DOHH2 (cell line): ENCODE data around the gene SMIM27.
"Not testable (repeated sequence)": the region's sequence is repeated elsewhere in the genome, so short reads cannot be mapped to it uniquely, and the experiment has no call there.

ENCODE experiments used
- H3F3A ChIP-seq: fragments of 200-600 bp; sonication (generic), shearing (Covaris generic); 2 replicates; pipeline ENCODE4 v1.6.0; 2016; ENCODE audit warnings: antibody characterized with exemption, mild to moderate bottlenecking; ENCODE audit not compliant: control insufficient read depth, insufficient read depth
- H3K27ac ChIP-seq: fragments of 200-600 bp; sonication (generic); 2 replicates; pipeline ENCODE4 v1.5.1; 2014; ENCODE audit warnings: low read depth, mild to moderate bottlenecking, low read length, moderate library complexity
- H3K27me3 ChIP-seq: fragments of 200-600 bp; sonication (generic); 2 replicates; pipeline ENCODE4 v1.6.1; 2014; ENCODE audit warnings: mild to moderate bottlenecking, low read length, mixed read lengths; ENCODE audit not compliant: control insufficient read depth
- H3K36me3 ChIP-seq: fragments of 200-600 bp; sonication (generic); 2 replicates; pipeline ENCODE4 v1.6.1; 2014; ENCODE audit warnings: mild to moderate bottlenecking, low read length, moderate library complexity, mixed read lengths; ENCODE audit not compliant: control insufficient read depth
- H3K4me1 ChIP-seq: fragments of 200-600 bp; sonication (generic); 2 replicates; pipeline ENCODE4 v1.6.1; 2014; ENCODE audit warnings: mild to moderate bottlenecking, low read length, mixed read lengths; ENCODE audit not compliant: control insufficient read depth
- H3K4me2 ChIP-seq: fragments of 200-600 bp; sonication (generic); 2 replicates; pipeline ENCODE4 v1.6.0; 2014; ENCODE audit warnings: mild to moderate bottlenecking, low read length, moderate library complexity
- H3K4me3 ChIP-seq: fragments of 200-600 bp; sonication (generic); 2 replicates; pipeline ENCODE4 v1.5.1; 2014; ENCODE audit warnings: mild to moderate bottlenecking, low read length, mixed read lengths
- H3K79me2 ChIP-seq: fragments of 200-600 bp; sonication (generic); 2 replicates; pipeline ENCODE4 v1.6.1; 2014; ENCODE audit warnings: mild to moderate bottlenecking, low read length, mixed read lengths; ENCODE audit not compliant: control insufficient read depth
- H3K9me2 ChIP-seq: fragments of 200-600 bp; sonication (generic); replicated peaks from 2 replicates; pipeline ENCODE4 v1.6.1; 2014; ENCODE audit warnings: mild to moderate bottlenecking, low read length, mixed read lengths; ENCODE audit not compliant: control insufficient read depth
- H3K9me3 ChIP-seq: fragments of 200-600 bp; sonication (generic); 2 replicates; pipeline ENCODE4 v1.6.1; 2014; ENCODE audit warnings: antibody characterized with exemption, low read length, mixed read lengths; ENCODE audit not compliant: control insufficient read depth, insufficient read depth
- H4K20me1 ChIP-seq: fragments of 200-600 bp; sonication (generic); 2 replicates; pipeline ENCODE4 v1.6.0; 2014; ENCODE audit warnings: low read depth, mild to moderate bottlenecking, antibody characterized with exemption, low read length, moderate library complexity; ENCODE audit not compliant: control insufficient read depth, insufficient read depth
- CTCF ChIP-seq: fragments of 200-600 bp; sonication (generic); IDR thresholded peaks from one replicate; pipeline ENCODE4 v1.5.1; 2014; ENCODE audit warnings: antibody characterized with exemption, mild to moderate bottlenecking, low read depth, low read length; ENCODE audit not compliant: poor library complexity, severe bottlenecking
- EZH2phosphoT487 ChIP-seq: fragments of 200-600 bp; sonication (generic); IDR thresholded peaks from 2 replicates; pipeline ENCODE4 v1.6.1; 2017; ENCODE audit warnings: borderline replicate concordance, mild to moderate bottlenecking, antibody characterized with exemption, low read length, moderate library complexity, mixed read lengths

SMIM27 gene

DNA sequence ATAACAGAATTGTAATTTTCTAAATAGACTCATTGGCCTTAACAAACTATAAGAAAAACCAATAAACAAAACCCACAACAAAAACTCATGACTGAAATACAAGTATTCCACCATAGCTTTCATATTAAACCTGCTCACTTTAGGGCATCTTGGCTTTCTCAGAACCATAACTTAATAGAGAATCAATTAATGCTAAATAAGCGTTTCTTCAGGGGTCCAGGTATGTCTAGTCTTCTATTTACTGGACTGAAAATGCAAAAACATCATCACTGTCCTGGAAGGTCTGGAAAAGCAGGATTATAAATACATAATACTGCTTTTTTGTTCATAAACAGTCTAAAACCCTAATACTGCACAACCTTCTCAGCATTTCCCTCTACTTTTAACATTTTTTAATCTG, 6.2 kb upstream of the SMIM27 start:
- Histone ChIP-seq H3K27me3 (no peaks in the 10 kb centered on the region), H4K20me1 (peaks cover 45% of the 10 kb centered on the region), H3K79me2 (peaks cover 97% of the 10 kb centered on the region), H3K27ac (no peak overlapping the region), H3K4me2 (no peak overlapping the region), H3K9me2 (no peaks in the 10 kb centered on the region), H3F3A (no peaks in the 10 kb centered on the region), H3K36me3 (peaks cover 71% of the 10 kb centered on the region), H3K4me3 (no peak overlapping the region), H3K9me3 (no peaks in the 10 kb centered on the region), H3K4me1 (peaks cover 7% of the 10 kb centered on the region)
- TF ChIP-seq EZH2phosphoT487 (no peak), CTCF (no peak)

- not testable (repeated sequence) for H3F3A ChIP-seq, H3K4me3 ChIP-seq, H3K9me2 ChIP-seq, H3K9me3 ChIP-seq, H3K4me2 ChIP-seq, H3K27ac ChIP-seq, H3K27me3 ChIP-seq
- peaks cover 11% of the 10 kb centered on the region for H3K4me1 ChIP-seq
- H3K79me2 ChIP-seq = peaks cover 95% of the 10 kb centered on the region
- H3K36me3 ChIP-seq = peaks cover 58% of the 10 kb centered on the region
- H4K20me1 ChIP-seq = peaks cover 39% of the 10 kb centered on the region
These were observed 3.9 kb upstream of the SMIM27 start for GRCh38 chr9:32548213-32548612.

GRCh38 chr9:32550150-32550561, 2.0 kb upstream of the SMIM27 start:
- no peak for TF ChIP-seq CTCF
- TF ChIP-seq EZH2phosphoT487 = no peak
- Histone ChIP-seq H3F3A (peaks cover 11% of the 10 kb centered on the region), H3K4me3 (peak overlapping the region; percentile 88), H3K27ac (0 out of 2 replicates have a peak overlapping the region, but pooled peaks have one; percentile 15), H3K4me2 (peak overlapping the region; percentile 94), H3K27me3 (no peaks in the 10 kb centered on the region), H3K9me2 (no peaks in the 10 kb centered on the region), H4K20me1 (peaks cover 27% of the 10 kb centered on the region), H3K36me3 (peaks cover 47% of the 10 kb centered on the region), H3K79me2 (peaks cover 93% of the 10 kb centered on the region), H3K4me1 (peaks cover 20% of the 10 kb centered on the region), H3K9me3 (no peaks in the 10 kb centered on the region)

DNA sequence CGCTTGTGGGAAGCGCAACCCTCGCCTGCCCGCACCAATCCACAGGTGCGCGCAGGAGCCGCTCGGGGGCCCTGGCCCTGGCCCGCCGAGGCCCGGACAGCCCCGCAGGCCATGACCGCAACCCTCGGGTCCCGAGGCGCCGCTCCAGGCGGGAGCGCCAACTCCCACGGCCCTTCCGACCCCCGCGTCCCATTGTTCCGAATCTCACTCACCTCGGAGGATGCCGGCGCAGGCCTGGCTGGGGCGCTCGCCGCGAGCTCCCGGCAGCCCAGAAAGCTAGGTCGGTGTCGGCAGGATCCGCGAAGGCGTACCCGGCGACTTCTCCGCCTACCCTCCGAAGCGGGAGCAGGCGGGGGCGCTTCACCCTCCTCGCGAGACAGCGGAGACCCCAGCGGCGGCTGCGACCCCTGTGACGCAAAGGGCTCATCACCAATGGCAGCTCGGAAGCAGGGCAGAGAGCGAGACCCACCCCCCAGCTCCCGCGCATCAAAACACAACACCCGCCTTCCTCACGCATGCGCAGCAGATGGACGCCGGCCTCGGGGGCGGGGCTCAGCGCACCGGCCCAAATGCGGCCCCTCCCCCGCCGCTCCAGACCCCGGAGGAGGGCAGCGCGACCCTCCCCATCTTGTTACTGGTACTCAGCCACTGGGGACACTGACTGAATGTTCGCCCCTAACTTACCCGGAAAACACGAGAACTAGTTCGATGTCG, 1.4 kb upstream of the SMIM27 start:
- Histone ChIP-seq H3K79me2 (peaks cover 91% of the 10 kb centered on the region), H3K4me3 (peak overlapping the region; percentile 88), H3K4me1 (peaks cover 20% of the 10 kb centered on the region), H3K36me3 (peaks cover 48% of the 10 kb centered on the region), H3K9me3 (no peaks in the 10 kb centered on the region), H3K27me3 (no peaks in the 10 kb centered on the region), H3K27ac (peak overlapping the region; percentile 92), H3K4me2 (peak overlapping the region; percentile 94), H4K20me1 (peaks cover 27% of the 10 kb centered on the region), H3F3A (peaks cover 11% of the 10 kb centered on the region), H3K9me2 (no peaks in the 10 kb centered on the region)
- TF ChIP-seq EZH2phosphoT487 = no peak
- TF ChIP-seq CTCF = peak; percentile 21
